ENCODE data around the gene SLC25A25. TPM values are rescaled to one million over a fixed set of nuclear protein-coding genes. Genes with fewer than 3 reads are reported as not detected.

Gene SLC25A25
- polyA plus RNA-seq (2013, experiment 1 of 2) = 7.8 TPM
- 7.4 TPM for polyA plus RNA-seq (2013, experiment 2 of 2)

- Histone ChIP-seq H3K27ac (replicated peaks; ENCODE audit: low read length) (peak within 1 kb of the TSS; percentile 94), H3K23ac (ENCODE audit: low read depth, low read length, poor library complexity) (peak within 1 kb of the TSS; percentile 92), H2BK12ac (ENCODE audit: low read length) (no peak within 1 kb of the TSS), H3K9me3 (replicated peaks in 1 of 2; ENCODE audit: control insufficient read depth in 2 of 2, insufficient read depth in 1 of 2, low read depth in 1 of 2, low read length in 2 of 2) (peaks cover 0 to 8% of the 10 kb centered on the region in 2 donors), H3K4ac (ENCODE audit: low read length) (no peak within 1 kb of the TSS), H3K14ac (ENCODE audit: low read length) (no peak within 1 kb of the TSS), H3K4me2 (ENCODE audit: insufficient read depth, low read length, poor library complexity, severe bottlenecking) (peak within 1 kb of the TSS; percentile 77), H2AFZ (ENCODE audit: low read length) (peak within 1 kb of the TSS; percentile 93), H3K36me3 (replicated peaks in 1 of 2; ENCODE audit: control insufficient read depth in 2 of 2, insufficient read depth in 2 of 2, low read length in 2 of 2) (peaks cover 5 to 8% of the 10 kb centered on the region in 2 donors), H2AK5ac (ENCODE audit: low read depth, low read length) (peak within 1 kb of the TSS; percentile 51), H3K9ac (ENCODE audit: low read depth, low read length, poor library complexity) (peak within 1 kb of the TSS; percentile 98), H3K4me1 (ENCODE audit: control insufficient read depth in 2 of 2, insufficient read depth in 1 of 2, low read depth in 1 of 2, low read length in 2 of 2) (peaks cover 19% of the 10 kb centered on the region in 2 donors), H2BK5ac (ENCODE audit: low read length) (peak within 1 kb of the TSS; percentile 83), H4K91ac (ENCODE audit: low read depth, low read length, poor library complexity) (no peak within 1 kb of the TSS), H3K79me1 (ENCODE audit: low read depth, low read length) (peaks cover 5% of the 10 kb centered on the region), H2BK120ac (ENCODE audit: low read depth, low read length) (no peak within 1 kb of the TSS), H3K18ac (ENCODE audit: low read length) (peak within 1 kb of the TSS; percentile 95), H3K4me3 (ENCODE audit: low read length in 2 of 2) (peak within 1 kb of the TSS; percentile 60 to 96), H2BK15ac (ENCODE audit: low read length) (peak within 1 kb of the TSS; percentile 12), H3K27me3 (ENCODE audit: control insufficient read depth in 3 of 3, insufficient read depth in 3 of 3, low read depth in 1 of 3, low read length in 3 of 3) (no peaks in the 10 kb centered on the region), H4K8ac (ENCODE audit: low read depth, low read length) (no peak within 1 kb of the TSS)
- WGBS, 2 donors (ENCODE audit: extremely low coverage in 2 of 2, insufficient read length in 2 of 2, insufficient replicate concordance in 1 of 2) = no CpG with 5 or more reads among the region's 67 CpGs
- DNase-seq (ENCODE audit: low spot score) = peak; percentile 100
Observed at GRCh38 chr9:128067645-128068385, at the start of gene SLC25A25. SLC25A25 (plus strand) TSS chr9:128068232; CDS start chr9:128068320, 88 bp downstream.

GRCh38 chr9:128020692-128021091, 47.3 kb upstream of the SLC25A25 start:
- no peak for DNase-seq (ENCODE audit: low spot score)
- Histone ChIP-seq H4K8ac (ENCODE audit: low read depth, low read length) (no peak overlapping the region), H2BK120ac (ENCODE audit: low read depth, low read length) (no peak overlapping the region), H3K4me3 (ENCODE audit: low read length in 2 of 2) (no peak overlapping the region), H2BK15ac (ENCODE audit: low read length) (no peak overlapping the region), H3K4me2 (ENCODE audit: insufficient read depth, low read length, poor library complexity, severe bottlenecking) (no peak overlapping the region), H3K18ac (ENCODE audit: low read length) (no peak overlapping the region), H2BK5ac (ENCODE audit: low read length) (no peak overlapping the region), H3K23ac (ENCODE audit: low read depth, low read length, poor library complexity) (no peak overlapping the region), H3K79me1 (ENCODE audit: low read depth, low read length) (no peaks in the 10 kb centered on the region), H3K9ac (ENCODE audit: low read depth, low read length, poor library complexity) (no peak overlapping the region), H3K27ac (replicated peaks; ENCODE audit: low read length) (no peak overlapping the region), H3K9me3 (replicated peaks in 1 of 2; ENCODE audit: control insufficient read depth in 2 of 2, insufficient read depth in 1 of 2, low read depth in 1 of 2, low read length in 2 of 2) (peaks cover 0 to 2% of the 10 kb centered on the region in 2 donors), H3K36me3 (replicated peaks in 1 of 2; ENCODE audit: control insufficient read depth in 2 of 2, insufficient read depth in 2 of 2, low read length in 2 of 2) (no peaks in the 10 kb centered on the region), H2AK5ac (ENCODE audit: low read depth, low read length) (no peak overlapping the region), H4K91ac (ENCODE audit: low read depth, low read length, poor library complexity) (no peak overlapping the region), H3K27me3 (ENCODE audit: control insufficient read depth in 3 of 3, insufficient read depth in 3 of 3, low read depth in 1 of 3, low read length in 3 of 3) (peaks cover 0 to 20% (median 0%) of the 10 kb centered on the region in 3 experiments), H2BK12ac (ENCODE audit: low read length) (no peak overlapping the region), H2AFZ (ENCODE audit: low read length) (no peak overlapping the region), H3K4ac (ENCODE audit: low read length) (no peak overlapping the region), H3K4me1 (ENCODE audit: control insufficient read depth in 2 of 2, insufficient read depth in 1 of 2, low read depth in 1 of 2, low read length in 2 of 2) (peaks cover 0 to 1% of the 10 kb centered on the region in 2 donors), H3K14ac (ENCODE audit: low read length) (no peak overlapping the region)
- no CpG with 5 or more reads among the region's 4 CpGs for WGBS, 2 donors (ENCODE audit: extremely low coverage in 2 of 2, insufficient read length in 2 of 2, insufficient replicate concordance in 1 of 2)

GRCh38 chr9:128021098-128021497, 46.9 kb upstream of the SLC25A25 start:
- H3K9me3 ChIP-seq (replicated peaks in 1 of 2; ENCODE audit: control insufficient read depth in 2 of 2, insufficient read depth in 1 of 2, low read depth in 1 of 2, low read length in 2 of 2) = peaks cover 0 to 2% of the 10 kb centered on the region in 2 donors
- H3K79me1 ChIP-seq (ENCODE audit: low read depth, low read length) = no peaks in the 10 kb centered on the region
- H3K27ac ChIP-seq (replicated peaks; ENCODE audit: low read length) = no peak overlapping the region
- H2BK12ac ChIP-seq (ENCODE audit: low read length) = no peak overlapping the region
- no peak overlapping the region for H2BK5ac ChIP-seq (ENCODE audit: low read length)
- H3K9ac ChIP-seq (ENCODE audit: low read depth, low read length, poor library complexity) = no peak overlapping the region
- no peak overlapping the region for H3K23ac ChIP-seq (ENCODE audit: low read depth, low read length, poor library complexity)
- no peak overlapping the region for H3K4me3 ChIP-seq (ENCODE audit: low read length in 2 of 2)
- no peak overlapping the region for H4K8ac ChIP-seq (ENCODE audit: low read depth, low read length)
- H3K14ac ChIP-seq (ENCODE audit: low read length) = no peak overlapping the region
- no peak overlapping the region for H2AFZ ChIP-seq (ENCODE audit: low read length)
- H2BK15ac ChIP-seq (ENCODE audit: low read length) = no peak overlapping the region
- WGBS, 2 donors (ENCODE audit: extremely low coverage in 2 of 2, insufficient read length in 2 of 2, insufficient replicate concordance in 1 of 2) = no CpG with 5 or more reads among the region's 1 CpG
- no peak overlapping the region for H2BK120ac ChIP-seq (ENCODE audit: low read depth, low read length)
- no peak overlapping the region for H3K4me2 ChIP-seq (ENCODE audit: insufficient read depth, low read length, poor library complexity, severe bottlenecking)
- H4K91ac ChIP-seq (ENCODE audit: low read depth, low read length, poor library complexity) = no peak overlapping the region
- no peak overlapping the region for H3K18ac ChIP-seq (ENCODE audit: low read length)
- no peak for DNase-seq (ENCODE audit: low spot score)
- no peak overlapping the region for H3K4ac ChIP-seq (ENCODE audit: low read length)
- H3K4me1 ChIP-seq (ENCODE audit: control insufficient read depth in 2 of 2, insufficient read depth in 1 of 2, low read depth in 1 of 2, low read length in 2 of 2) = peaks cover 0 to 1% of the 10 kb centered on the region in 2 donors
- H3K36me3 ChIP-seq (replicated peaks in 1 of 2; ENCODE audit: control insufficient read depth in 2 of 2, insufficient read depth in 2 of 2, low read length in 2 of 2) = no peaks in the 10 kb centered on the region
- H3K27me3 ChIP-seq (ENCODE audit: control insufficient read depth in 3 of 3, insufficient read depth in 3 of 3, low read depth in 1 of 3, low read length in 3 of 3) = peaks cover 0 to 20% (median 0%) of the 10 kb centered on the region in 3 experiments
- H2AK5ac ChIP-seq (ENCODE audit: low read depth, low read length) = no peak overlapping the region

- no peak overlapping the region for H2BK5ac ChIP-seq (ENCODE audit: low read length)
- no peak overlapping the region for H4K91ac ChIP-seq (ENCODE audit: low read depth, low read length, poor library complexity)
- no peak for DNase-seq (ENCODE audit: low spot score)
- H3K9ac ChIP-seq (ENCODE audit: low read depth, low read length, poor library complexity) = no peak overlapping the region
- no peak overlapping the region for H3K27ac ChIP-seq (replicated peaks; ENCODE audit: low read length)
- no peak overlapping the region for H2BK120ac ChIP-seq (ENCODE audit: low read depth, low read length)
- no peak overlapping the region for H3K23ac ChIP-seq (ENCODE audit: low read depth, low read length, poor library complexity)
- no peak overlapping the region for H4K8ac ChIP-seq (ENCODE audit: low read depth, low read length)
- H2BK15ac ChIP-seq (ENCODE audit: low read length) = no peak overlapping the region
- peaks cover 2 to 7% of the 10 kb centered on the region in 2 donors for H3K4me1 ChIP-seq (ENCODE audit: control insufficient read depth in 2 of 2, insufficient read depth in 1 of 2, low read depth in 1 of 2, low read length in 2 of 2)
- H3K4me2 ChIP-seq (ENCODE audit: insufficient read depth, low read length, poor library complexity, severe bottlenecking) = no peak overlapping the region
- H3K9me3 ChIP-seq (replicated peaks in 1 of 2; ENCODE audit: control insufficient read depth in 2 of 2, insufficient read depth in 1 of 2, low read depth in 1 of 2, low read length in 2 of 2) = peaks cover 0 to 2% of the 10 kb centered on the region in 2 donors
- WGBS, 2 donors (ENCODE audit: extremely low coverage in 2 of 2, insufficient read length in 2 of 2, insufficient replicate concordance in 1 of 2) = no CpG with 5 or more reads among the region's 2 CpGs
- H3K4me3 ChIP-seq (ENCODE audit: low read length in 2 of 2) = no peak overlapping the region
- no peak overlapping the region for H2AFZ ChIP-seq (ENCODE audit: low read length)
- no peak overlapping the region for H3K4ac ChIP-seq (ENCODE audit: low read length)
- no peaks in the 10 kb centered on the region for H3K79me1 ChIP-seq (ENCODE audit: low read depth, low read length)
- no peaks in the 10 kb centered on the region for H3K36me3 ChIP-seq (replicated peaks in 1 of 2; ENCODE audit: control insufficient read depth in 2 of 2, insufficient read depth in 2 of 2, low read length in 2 of 2)
- no peak overlapping the region for H2BK12ac ChIP-seq (ENCODE audit: low read length)
- no peak overlapping the region for H3K14ac ChIP-seq (ENCODE audit: low read length)
- H3K27me3 ChIP-seq (ENCODE audit: control insufficient read depth in 3 of 3, insufficient read depth in 3 of 3, low read depth in 1 of 3, low read length in 3 of 3) = peaks cover 0 to 8% (median 0%) of the 10 kb centered on the region in 3 experiments
- H3K18ac ChIP-seq (ENCODE audit: low read length) = peak overlapping the region; percentile 27
- peak overlapping the region; percentile 79 for H2AK5ac ChIP-seq (ENCODE audit: low read depth, low read length)
Observed at GRCh38 chr9:128022886-128023285, 45.1 kb upstream of the SLC25A25 start.

Measured in neuronal stem cell (in vitro differentiated cells).